HG02642 (cell line): Measurements from ENCODE around the gene KRTAP10-10.
"Not testable (repeated sequence)": the region's sequence is repeated elsewhere in the genome, so short reads cannot be mapped to it uniquely, and the experiment has no call there.

Source experiments
- ATAC-seq: cut with Tn5 transposase; IDR thresholded peaks from one replicate; pipeline ENCODE4 v1.9.1; 2021; ENCODE audit warnings: mild to moderate bottlenecking; ENCODE audit not compliant: unreplicated experiment, poor library complexity

Gene KRTAP10-10

GRCh38 chr21:44637018-44637850 is at the start of gene KRTAP10-10:
TSS of gene KRTAP10-10 (plus strand) at chr21:44637356. CDS start at chr21:44637418, 62 bp downstream.
- ATAC-seq: no peak

DNA sequence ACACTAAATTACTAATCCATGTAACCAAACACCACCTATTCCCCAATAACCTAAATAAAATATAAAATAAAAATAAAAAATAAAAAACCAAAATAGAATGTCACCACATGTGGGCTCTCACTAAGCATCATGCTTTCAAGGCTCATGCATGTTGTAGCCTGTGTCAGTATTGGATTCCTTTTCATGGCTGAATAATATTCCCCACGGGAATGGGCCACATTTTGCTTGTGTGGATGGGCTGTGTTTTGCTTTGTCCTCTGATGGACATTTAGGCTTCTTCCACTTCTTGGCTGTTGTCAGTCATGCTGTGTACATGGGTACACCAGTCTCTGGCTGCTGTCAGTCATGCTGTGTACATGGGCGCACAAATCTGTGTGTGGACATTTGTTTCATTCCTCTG is 48.1 kb upstream of the KRTAP10-10 start:
- ATAC-seq: no peak

- no peak for ATAC-seq
These were observed 47.4 kb upstream of the KRTAP10-10 start for GRCh38 chr21:44589586-44590305.

DNA sequence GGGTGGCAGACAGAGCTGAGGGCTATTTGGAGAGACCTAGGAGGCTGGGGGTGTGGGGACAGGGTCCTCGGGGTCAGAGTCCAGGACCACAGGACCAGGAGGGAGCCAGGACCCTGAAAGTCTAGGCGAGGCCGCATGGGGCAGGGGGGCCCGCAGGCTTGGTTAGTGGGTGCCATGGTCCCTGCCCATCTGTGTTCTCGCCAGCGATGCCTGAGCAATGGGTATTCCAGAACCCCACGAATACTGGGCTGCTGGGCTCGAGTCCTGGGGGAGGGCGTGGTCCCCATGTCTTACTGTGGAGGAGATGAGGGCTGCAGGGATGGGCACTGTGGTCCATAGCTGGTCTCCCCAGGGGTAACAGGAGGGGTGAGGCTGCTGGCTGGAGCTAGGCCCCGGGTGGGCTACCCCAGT is 46.8 kb upstream of the KRTAP10-10 start:
- no peak for ATAC-seq

GRCh38 chr21:44590897-44591800 is 46.0 kb upstream of the KRTAP10-10 start:
- ATAC-seq: not testable (repeated sequence)

DNA sequence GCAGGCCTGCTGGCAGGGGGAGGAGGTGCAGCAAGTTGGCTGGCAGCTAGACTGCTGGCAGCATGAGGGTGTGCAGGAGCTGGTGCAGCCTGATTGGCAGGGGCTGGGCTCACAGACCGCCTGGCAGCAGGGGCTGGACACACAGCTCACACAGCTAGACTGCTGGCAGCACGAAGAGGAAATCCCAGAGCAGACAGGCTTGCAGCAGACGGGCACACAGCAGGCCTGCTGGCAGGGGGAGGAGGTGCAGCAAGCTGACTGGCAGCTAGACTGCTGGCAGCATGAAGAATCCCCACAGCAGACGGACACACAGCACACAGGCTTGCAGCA is 45.4 kb upstream of the KRTAP10-10 start:
- not testable (repeated sequence) for ATAC-seq

GRCh38 chr21:44592446-44593311 is 44.5 kb upstream of the KRTAP10-10 start, which contains the start of gene KRTAP10-6:
TSS of gene KRTAP10-6 (minus strand) at chr21:44592505. CDS start at chr21:44592484, 21 bp downstream.
- no peak for ATAC-seq

DNA sequence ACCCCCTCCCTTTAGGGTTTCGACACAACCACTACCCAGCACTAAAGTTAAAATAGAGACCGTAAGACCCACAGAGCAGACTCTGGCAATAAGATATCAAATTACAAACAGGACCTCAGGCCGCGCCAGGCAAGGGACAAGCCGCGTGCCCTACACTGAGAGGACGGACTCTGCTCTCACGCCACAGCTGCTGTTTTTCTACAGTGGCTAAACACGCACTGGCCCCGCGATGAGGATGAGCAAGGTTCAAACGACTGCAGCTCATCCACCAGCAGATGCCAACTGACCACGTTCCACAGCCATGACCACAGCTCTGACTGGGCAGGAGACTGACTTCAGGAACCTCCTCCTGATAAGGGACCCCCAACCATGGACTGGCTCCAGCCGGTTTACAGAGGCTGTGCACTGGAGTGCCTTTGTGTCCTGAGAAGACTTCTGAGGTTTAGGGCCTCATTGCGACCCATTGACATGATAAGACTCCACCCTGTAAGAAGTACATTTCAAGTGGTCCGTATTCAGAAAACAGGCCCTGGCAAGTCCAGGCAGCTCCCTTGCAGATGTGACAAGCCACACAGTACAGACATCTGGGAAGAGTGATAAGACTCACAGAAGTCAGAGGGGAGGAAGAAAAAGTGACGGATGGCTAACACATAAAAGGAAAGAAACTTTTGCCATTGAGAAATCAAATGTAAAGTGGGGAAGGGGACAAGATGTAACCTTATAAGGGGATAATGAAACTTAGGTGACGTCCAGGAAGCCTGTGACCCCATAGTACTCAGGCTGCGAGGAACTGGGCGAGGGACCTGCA is 43.4 kb upstream of the KRTAP10-10 start:
- no peak for ATAC-seq

DNA sequence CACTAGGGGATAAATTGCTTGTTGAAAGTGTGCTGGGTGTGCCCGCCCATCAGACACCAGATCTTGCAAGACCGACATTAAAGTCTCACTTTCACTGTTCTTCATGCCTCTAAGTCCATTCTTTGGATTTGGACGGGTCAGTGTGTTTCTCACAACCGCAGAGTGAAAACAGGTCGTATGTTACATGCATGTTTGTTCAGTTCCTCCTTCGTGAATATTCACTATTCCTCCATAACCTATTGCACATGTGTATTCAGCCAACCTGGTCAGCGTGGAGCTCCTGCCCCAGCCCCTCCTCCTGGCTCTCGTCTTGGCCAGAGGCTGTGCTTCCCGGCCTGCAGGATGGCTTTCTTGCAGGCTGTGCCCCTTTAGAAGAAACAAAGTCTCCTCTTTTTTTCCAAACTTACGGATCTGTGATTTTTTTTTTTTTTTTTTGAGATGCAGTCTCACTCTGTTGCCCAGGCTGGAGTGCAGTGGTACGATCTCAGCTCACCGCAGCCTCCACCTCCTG is 42.7 kb upstream of the KRTAP10-10 start:
- ATAC-seq: no peak

- ATAC-seq: no peak
These were observed 41.6 kb upstream of the KRTAP10-10 start for GRCh38 chr21:44595524-44595923.

DNA sequence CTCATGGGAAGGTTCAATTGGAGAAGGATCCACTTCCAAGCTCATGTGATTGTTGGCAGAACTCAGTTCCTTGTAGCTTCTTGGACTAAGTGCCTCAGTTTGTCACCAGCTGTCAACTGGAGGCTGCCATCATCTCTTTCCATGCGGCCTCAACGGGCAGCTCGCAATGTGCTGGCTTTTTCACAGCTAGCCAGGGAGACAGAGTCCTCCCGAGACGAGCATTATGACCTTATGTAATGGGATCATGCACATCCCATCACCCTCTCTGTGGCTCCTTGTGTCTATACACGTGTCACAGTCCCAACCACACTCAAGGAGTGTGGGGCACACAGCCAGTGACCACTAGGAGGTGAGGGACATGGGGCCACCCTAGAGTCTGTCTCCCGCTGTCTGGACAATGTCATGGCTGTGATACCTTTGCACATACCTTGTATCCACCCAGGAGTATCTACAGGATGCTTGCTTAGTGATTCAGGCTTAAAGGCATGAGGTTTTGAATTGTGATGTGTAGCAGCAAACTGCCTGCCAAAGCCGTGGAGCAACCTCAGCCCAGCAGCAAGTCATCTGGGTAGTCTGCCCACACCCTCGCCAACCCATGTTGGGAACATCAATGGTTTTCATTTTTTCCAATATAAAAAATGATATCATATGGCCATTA is 41.0 kb upstream of the KRTAP10-10 start:
- no peak for ATAC-seq

- no peak for ATAC-seq
These were observed 39.1 kb upstream of the KRTAP10-10 start for GRCh38 chr21:44598061-44598460.

GRCh38 chr21:44599264-44600029 is 37.7 kb upstream of the KRTAP10-10 start:
- ATAC-seq: no peak

GRCh38 chr21:44600118-44600978 is 36.8 kb upstream of the KRTAP10-10 start, which contains the start of gene KRTAP10-7:
TSS of gene KRTAP10-7 (plus strand) at chr21:44600597. CDS start at chr21:44600622, 25 bp downstream.
- ATAC-seq: not testable (repeated sequence)

DNA sequence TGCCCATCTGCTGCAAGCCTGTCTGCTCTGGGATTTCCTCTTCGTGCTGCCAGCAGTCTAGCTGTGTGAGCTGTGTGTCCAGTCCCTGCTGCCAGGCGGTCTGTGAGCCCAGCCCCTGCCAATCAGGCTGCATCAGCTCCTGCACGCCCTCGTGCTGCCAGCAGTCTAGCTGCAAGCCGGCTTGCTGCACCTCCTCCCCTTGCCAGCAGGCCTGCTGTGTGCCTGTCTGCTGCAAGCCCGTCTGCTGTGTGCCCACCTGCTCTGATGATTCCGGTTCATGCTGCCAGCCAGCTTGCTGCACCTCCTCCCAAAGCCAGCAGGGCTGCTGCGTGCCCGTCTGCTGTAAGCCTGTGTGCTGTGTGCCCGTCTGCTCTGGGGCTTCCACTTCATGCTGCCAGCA is 36.1 kb upstream of the KRTAP10-10 start:
- not testable (repeated sequence) for ATAC-seq
